Keratinocyte (primary cell): ENCODE measurements around the gene BAIAP2. TPM values are rescaled to one million over a fixed set of nuclear protein-coding genes. Genes with fewer than 3 reads are reported as not detected.

Source experiments
- DNase-seq: peaks from one replicate; pipeline ENCODE4 v3.0.0-alpha.2; 2011; ENCODE audit warnings: low read depth, missing footprints, low spot score
- FAIRE-seq: peaks from 2 replicates; lab custom pipeline; 2011; peaks lifted over from hg19 to GRCh38; lab: Jason Lieb, UNC
- H2AFZ ChIP-seq: 2 replicates; pipeline ENCODE4 v1.6.0; 2012; ENCODE audit warnings: low read length, control low read depth, inconsistent platforms; ENCODE audit not compliant: control insufficient read depth
- H3K27ac ChIP-seq: 2 replicates; pipeline ENCODE4 v1.5.1; 2011; ENCODE audit warnings: low read length; ENCODE audit not compliant: control insufficient read depth, insufficient read depth
- H3K27me3 ChIP-seq: 3 replicates; pipeline ENCODE4 v1.6.0; 2011; ENCODE audit warnings: low read length; ENCODE audit not compliant: control insufficient read depth, insufficient read depth; ENCODE audit errors: extremely low read depth
- H3K36me3 ChIP-seq, 2 experiments: 2 replicates in 1 of 2; 3 replicates in 1 of 2; pipeline ENCODE4 v1.5.1; 2011; ENCODE audit warnings: low read length in 2 of 2, mild to moderate bottlenecking in 1 of 2; ENCODE audit not compliant: control insufficient read depth in 2 of 2, insufficient read depth in 2 of 2; ENCODE audit errors: extremely low read depth in 1 of 2
- H3K4me1 ChIP-seq: 3 replicates; pipeline ENCODE4 v1.5.1; 2011; ENCODE audit warnings: low read length; ENCODE audit not compliant: control insufficient read depth, insufficient read depth; ENCODE audit errors: extremely low read depth
- H3K4me2 ChIP-seq: 3 replicates; pipeline ENCODE4 v1.6.0; 2011; ENCODE audit warnings: low read depth, low read length; ENCODE audit not compliant: control insufficient read depth, insufficient read depth; ENCODE audit errors: extremely low read depth
- H3K4me3 ChIP-seq, 3 experiments: fragments of 200-600 bp in 1 of 3; sonication (generic) in 1 of 3; 2 replicates in 2 of 3; 3 replicates in 1 of 3; pipeline ENCODE4 v1.5.1; 2011 to 2016; ENCODE audit warnings: low read length in 3 of 3, mild to moderate bottlenecking in 3 of 3, control low read depth in 2 of 3, inconsistent platforms in 1 of 3, low read depth in 1 of 3, mixed read lengths in 1 of 3, mixed run types in 1 of 3, moderate library complexity in 1 of 3; ENCODE audit not compliant: control insufficient read depth in 2 of 3, insufficient read depth in 2 of 3; ENCODE audit errors: extremely low read depth in 1 of 3
- H3K79me2 ChIP-seq: 2 replicates; pipeline ENCODE4 v1.6.0; 2012; ENCODE audit warnings: low read length; ENCODE audit not compliant: control insufficient read depth, insufficient read depth
- H3K9ac ChIP-seq: 3 replicates; pipeline ENCODE4 v1.6.0; 2011; ENCODE audit warnings: low read length; ENCODE audit not compliant: control insufficient read depth, insufficient read depth; ENCODE audit errors: extremely low read depth
- H3K9me1 ChIP-seq: 3 replicates; pipeline ENCODE4 v1.6.0; 2011; ENCODE audit warnings: low read length; ENCODE audit not compliant: control insufficient read depth, insufficient read depth; ENCODE audit errors: extremely low read depth
- H3K9me3 ChIP-seq: 2 replicates; pipeline ENCODE4 v1.5.1; 2012; ENCODE audit warnings: low read depth, low read length; ENCODE audit not compliant: control insufficient read depth
- H4K20me1 ChIP-seq: 3 replicates; pipeline ENCODE4 v1.6.0; 2011; ENCODE audit warnings: low read length; ENCODE audit not compliant: control insufficient read depth, insufficient read depth; ENCODE audit errors: extremely low read depth
- EZH2 ChIP-seq: IDR thresholded peaks from one replicate; pipeline ENCODE4 v1.6.1; 2012; ENCODE audit warnings: inconsistent platforms, mild to moderate bottlenecking, low read length, moderate library complexity
- dilution Hi-C: fragments of 300-500 bp; cut with MboI; formaldehyde crosslinking; loops from one replicate; pipeline ENCODE4 v1.7.0; 2020; ENCODE audit warnings: low sequenced_read_pairs; ENCODE audit not compliant: extremely low pct_ligation_motif_present
- polyA plus RNA-seq, 5 experiments: library from polyadenylated mRNA; depleted of rRNA in 3 of 5; stranded (reverse) in 3 of 5; stranded (forward) in 1 of 5; unstranded in 1 of 5; fragments of >200 nt; gene quantifications; 1 replicate in 1 of 5; 2 replicates in 3 of 5; 3 replicates in 1 of 5; pipeline versions ENCODE4 v1.2.1 to v1.2.3, GENCODE V29; 2011 to 2012; ENCODE audit warnings: missing spikeins in 2 of 5, low read depth in 1 of 5, low replicate concordance in 1 of 5
- TF ChIP-seq, protein P1 (sequence below), 3 experiments: IDR thresholded peaks in 1 of 3; conservative IDR thresholded peaks in 1 of 3; optimal IDR thresholded peaks in 1 of 3; 2 replicates in 2 of 3; 3 replicates in 1 of 3; pipeline versions ENCODE3 to v1.5.1; 2011; ENCODE audit warnings: low read length in 3 of 3, mild to moderate bottlenecking in 3 of 3, moderate library complexity in 2 of 3, control low read depth in 1 of 3, inconsistent platforms in 1 of 3; ENCODE audit not compliant: insufficient read depth in 2 of 3; ENCODE audit errors: extremely low read depth in 1 of 3

BAIAP2 gene
- polyA plus RNA-seq, 1 donor (not counting 4 experiments of a cell fraction or from before 2014, with no cell fraction given) = 56.7 TPM

DNA sequence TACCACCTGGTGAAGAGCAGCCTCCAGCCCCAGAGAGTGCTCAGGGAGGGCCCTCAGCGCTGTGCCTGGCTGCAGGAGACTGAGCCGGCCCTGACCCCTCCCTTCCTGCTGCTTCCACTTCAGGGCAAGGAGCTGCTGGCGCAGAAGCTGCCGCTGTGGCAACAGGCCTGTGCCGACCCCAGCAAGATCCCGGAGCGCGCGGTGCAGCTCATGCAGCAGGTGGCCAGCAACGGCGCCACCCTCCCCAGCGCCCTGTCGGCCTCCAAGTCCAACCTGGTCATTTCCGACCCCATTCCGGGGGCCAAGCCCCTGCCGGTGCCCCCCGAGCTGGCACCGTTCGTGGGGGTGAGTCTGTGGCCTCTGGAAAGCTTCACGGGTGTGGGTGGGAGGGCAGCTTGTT lies 68.4 kb downstream of the BAIAP2 start:
- H3K9ac ChIP-seq = no peak overlapping the region
- H3K9me1 ChIP-seq = no peaks in the 10 kb centered on the region
- H3K27me3 ChIP-seq = no peaks in the 10 kb centered on the region
- H3K36me3 ChIP-seq = peaks cover 47 to 54% of the 10 kb centered on the region in 2 experiments
- peaks cover 4% of the 10 kb centered on the region for H3K79me2 ChIP-seq
- no peak overlapping the region for H3K4me2 ChIP-seq
- H3K9me3 ChIP-seq = no peaks in the 10 kb centered on the region
- no peak for DNase-seq
- TF ChIP-seq, protein P1, sequence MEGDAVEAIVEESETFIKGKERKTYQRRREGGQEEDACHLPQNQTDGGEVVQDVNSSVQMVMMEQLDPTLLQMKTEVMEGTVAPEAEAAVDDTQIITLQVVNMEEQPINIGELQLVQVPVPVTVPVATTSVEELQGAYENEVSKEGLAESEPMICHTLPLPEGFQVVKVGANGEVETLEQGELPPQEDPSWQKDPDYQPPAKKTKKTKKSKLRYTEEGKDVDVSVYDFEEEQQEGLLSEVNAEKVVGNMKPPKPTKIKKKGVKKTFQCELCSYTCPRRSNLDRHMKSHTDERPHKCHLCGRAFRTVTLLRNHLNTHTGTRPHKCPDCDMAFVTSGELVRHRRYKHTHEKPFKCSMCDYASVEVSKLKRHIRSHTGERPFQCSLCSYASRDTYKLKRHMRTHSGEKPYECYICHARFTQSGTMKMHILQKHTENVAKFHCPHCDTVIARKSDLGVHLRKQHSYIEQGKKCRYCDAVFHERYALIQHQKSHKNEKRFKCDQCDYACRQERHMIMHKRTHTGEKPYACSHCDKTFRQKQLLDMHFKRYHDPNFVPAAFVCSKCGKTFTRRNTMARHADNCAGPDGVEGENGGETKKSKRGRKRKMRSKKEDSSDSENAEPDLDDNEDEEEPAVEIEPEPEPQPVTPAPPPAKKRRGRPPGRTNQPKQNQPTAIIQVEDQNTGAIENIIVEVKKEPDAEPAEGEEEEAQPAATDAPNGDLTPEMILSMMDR (optimal IDR thresholded peaks at IDR 0.05 in 1 of 3, IDR thresholded peaks at IDR 0.05 in 1 of 3, conservative IDR thresholded peaks at IDR 0.05 in 1 of 3; ENCODE audit: extremely low read depth in 1 of 3, insufficient read depth in 2 of 3, low read length in 3 of 3) = no peak
- no peak for TF ChIP-seq EZH2
- H3K27ac ChIP-seq = no peak overlapping the region
- no peak for FAIRE-seq
- no peak overlapping the region for H2AFZ ChIP-seq
- dilution Hi-C loops = no loop called here
- no peaks in the 10 kb centered on the region for H4K20me1 ChIP-seq
- peaks cover 3% of the 10 kb centered on the region for H3K4me1 ChIP-seq
- H3K4me3 ChIP-seq = no peak overlapping the region

DNA sequence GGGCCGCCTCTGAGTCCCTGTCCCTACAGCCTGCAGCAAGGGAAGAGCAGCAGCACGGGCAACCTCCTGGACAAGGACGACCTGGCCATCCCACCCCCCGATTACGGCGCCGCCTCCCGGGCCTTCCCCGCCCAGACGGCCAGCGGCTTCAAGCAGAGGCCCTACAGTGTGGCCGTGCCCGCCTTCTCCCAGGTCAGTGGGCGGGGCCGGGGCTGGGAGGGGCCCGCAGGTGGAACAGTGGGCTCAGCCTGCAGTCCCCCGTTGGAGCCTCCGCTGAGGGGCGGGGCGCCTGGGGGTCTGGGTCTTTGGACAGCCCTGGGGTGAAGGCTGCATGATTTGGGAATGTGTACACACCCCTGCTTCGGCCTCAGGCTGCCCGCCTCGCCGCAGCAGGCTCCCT lies 71.8 kb downstream of the BAIAP2 start:
- H3K27me3 ChIP-seq = no peaks in the 10 kb centered on the region
- peaks cover 3% of the 10 kb centered on the region for H3K4me1 ChIP-seq
- H3K79me2 ChIP-seq = no peaks in the 10 kb centered on the region
- TF ChIP-seq, protein P1 (optimal IDR thresholded peaks at IDR 0.05 in 1 of 3, IDR thresholded peaks at IDR 0.05 in 1 of 3, conservative IDR thresholded peaks at IDR 0.05 in 1 of 3; ENCODE audit: extremely low read depth in 1 of 3, insufficient read depth in 2 of 3, low read length in 3 of 3) = no peak
- TF ChIP-seq EZH2 = no peak
- no peaks in the 10 kb centered on the region for H4K20me1 ChIP-seq
- no peak overlapping the region for H3K4me2 ChIP-seq
- peaks cover 33 to 38% of the 10 kb centered on the region in 2 experiments for H3K36me3 ChIP-seq
- no peak for FAIRE-seq
- H3K9me3 ChIP-seq = no peaks in the 10 kb centered on the region
- no peak for DNase-seq
- H3K9me1 ChIP-seq = no peaks in the 10 kb centered on the region
- no peak overlapping the region for H3K27ac ChIP-seq
- no peak overlapping the region for H2AFZ ChIP-seq
- no peak overlapping the region for H3K4me3 ChIP-seq
- H3K9ac ChIP-seq = no peak overlapping the region
- dilution Hi-C loops = no loop called here
